Heart left ventricle (tissue), 13 donors: Measurements from ENCODE around the gene CACNA1D.

Source experiments
- POLR2A ChIP-seq, 2 donors: fragments of 450-650 bp; IDR thresholded peaks; one replicate each; pipeline ENCODE4 v1.6.1; 2017; ENCODE audit warnings: antibody characterized with exemption in 2 of 2, mild to moderate bottlenecking in 2 of 2, moderate library complexity in 2 of 2
- TF ChIP-seq, protein P1 (sequence below), 12 donors: fragments of 200-600 bp; sonication (generic) in 4 of 12; IDR thresholded peaks; one replicate each; pipeline versions ENCODE4 v1.5.0 to v1.8.0; 2018 to 2022; ENCODE audit warnings: antibody characterized with exemption in 12 of 12, mild to moderate bottlenecking in 5 of 12
- donor health status: ischemic (EF 13 %, LVEDD 7.1; RV severe dilation, severe dysfunction).
- donor health status: DM: no; HTN: yes; CAD: no.
- donor health status: DM: no; HTN: no; CAD: no.
- donor health status: ischemic (EF 25% LVEDD 6.9; RV normal size, moderate dysfunction).
- donor health status: ischemic (EF 25% LVEDD 5.7; RV mildly dilated, moderate dysfunction).
- donor health status: ischemic (EF 35%, LVEDD 5.7; RV mildly dilated, moderate dysfunction).
- donor health status: nonischemic (EF 11% LVEDD 7.7; RV severe dilation, severe dysfunction).
- donor health status: DM: yes; HTN: yes; CAD: no.
- donor health status: PGD.
- donor health status: ischemic (EF 29% LVEDD 5.4; RV normal size, mild dysfunction).
- donor health status: nonischemic (EF 23%, LVEDD 6.1; RV moderate dilation, normal function).

DNA sequence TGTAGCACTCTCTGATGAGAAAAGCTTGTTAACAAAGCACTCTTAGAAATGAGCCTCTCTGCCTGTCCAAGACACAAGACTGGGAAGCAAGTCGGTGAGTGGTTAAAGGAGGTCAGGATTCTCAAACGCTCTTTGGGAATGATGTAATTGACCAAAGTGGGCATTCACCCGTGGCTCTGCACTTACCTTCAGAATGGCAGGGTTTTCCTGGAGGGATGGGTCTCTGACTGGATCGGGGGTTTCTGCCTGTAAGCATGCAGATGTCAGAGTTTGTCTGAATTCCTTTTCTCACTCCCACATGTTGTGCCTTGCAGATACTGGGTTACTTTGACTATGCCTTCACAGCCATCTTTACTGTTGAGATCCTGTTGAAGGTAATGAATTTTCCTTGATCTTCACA, 245.6 kb downstream of the CACNA1D start:
- TF ChIP-seq, protein P1, sequence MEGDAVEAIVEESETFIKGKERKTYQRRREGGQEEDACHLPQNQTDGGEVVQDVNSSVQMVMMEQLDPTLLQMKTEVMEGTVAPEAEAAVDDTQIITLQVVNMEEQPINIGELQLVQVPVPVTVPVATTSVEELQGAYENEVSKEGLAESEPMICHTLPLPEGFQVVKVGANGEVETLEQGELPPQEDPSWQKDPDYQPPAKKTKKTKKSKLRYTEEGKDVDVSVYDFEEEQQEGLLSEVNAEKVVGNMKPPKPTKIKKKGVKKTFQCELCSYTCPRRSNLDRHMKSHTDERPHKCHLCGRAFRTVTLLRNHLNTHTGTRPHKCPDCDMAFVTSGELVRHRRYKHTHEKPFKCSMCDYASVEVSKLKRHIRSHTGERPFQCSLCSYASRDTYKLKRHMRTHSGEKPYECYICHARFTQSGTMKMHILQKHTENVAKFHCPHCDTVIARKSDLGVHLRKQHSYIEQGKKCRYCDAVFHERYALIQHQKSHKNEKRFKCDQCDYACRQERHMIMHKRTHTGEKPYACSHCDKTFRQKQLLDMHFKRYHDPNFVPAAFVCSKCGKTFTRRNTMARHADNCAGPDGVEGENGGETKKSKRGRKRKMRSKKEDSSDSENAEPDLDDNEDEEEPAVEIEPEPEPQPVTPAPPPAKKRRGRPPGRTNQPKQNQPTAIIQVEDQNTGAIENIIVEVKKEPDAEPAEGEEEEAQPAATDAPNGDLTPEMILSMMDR (IDR thresholded peaks at IDR 0.05): no peak
- no peak for TF ChIP-seq POLR2A (IDR thresholded peaks at IDR 0.05)
